HG03095 (cell line): ENCODE measurements around the gene EREG.
A peak's percentile ranks its signal among the peaks of the same experiment; 100 is the strongest.
"Not testable (repeated sequence)": the region's sequence is repeated elsewhere in the genome, so short reads cannot be mapped to it uniquely, and the experiment has no call there.

Experiments used
- ATAC-seq: cut with Tn5 transposase; IDR thresholded peaks from one replicate; pipeline ENCODE4 v1.9.1; 2021; ENCODE audit warnings: moderate library complexity; ENCODE audit not compliant: unreplicated experiment

Gene EREG

DNA sequence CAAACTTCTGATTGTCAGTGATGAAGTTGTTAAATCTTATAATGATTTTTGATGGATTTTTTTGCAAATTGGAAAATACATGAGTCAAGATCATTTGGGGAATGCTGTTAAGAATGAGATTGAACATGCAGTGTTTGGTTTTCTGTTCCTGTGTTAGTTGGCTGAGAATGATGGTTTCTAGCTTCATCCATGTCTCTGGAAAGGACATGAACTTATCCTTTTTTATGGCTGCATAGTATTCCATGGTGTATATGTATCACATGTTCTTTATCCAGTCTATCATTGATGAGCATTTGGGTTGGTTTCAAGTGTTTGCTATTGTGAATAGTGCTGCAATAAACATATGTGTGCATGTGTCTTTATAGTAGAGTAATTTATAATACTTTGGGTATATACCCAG is 24.5 kb upstream of the EREG start:
- not testable (repeated sequence) for ATAC-seq

GRCh38 chr4:74344031-74344430 is 20.9 kb upstream of the EREG start:
- no peak for ATAC-seq

DNA sequence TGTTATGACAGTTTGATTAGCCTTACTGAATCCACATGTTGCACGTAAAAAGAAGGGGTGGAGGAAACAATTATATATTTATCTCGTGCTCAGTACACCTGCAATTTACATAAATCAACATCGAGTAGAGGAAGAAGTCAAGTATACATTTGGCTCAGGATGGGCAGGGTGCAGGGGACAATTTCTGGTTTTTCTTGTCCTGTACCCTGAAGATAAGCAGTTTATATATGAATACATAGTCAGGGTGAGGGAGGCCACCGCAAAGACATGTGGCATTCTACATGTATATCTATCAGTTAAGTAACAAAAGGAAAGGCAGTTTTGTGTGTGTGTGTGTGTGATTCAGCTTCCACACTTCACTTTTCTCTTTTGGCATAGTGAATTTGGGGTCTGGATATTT is 11.1 kb upstream of the EREG start:
- ATAC-seq, result no peak

- ATAC-seq, result no peak
Measured at GRCh38 chr4:74357965-74358364, 7.0 kb upstream of the EREG start.

DNA sequence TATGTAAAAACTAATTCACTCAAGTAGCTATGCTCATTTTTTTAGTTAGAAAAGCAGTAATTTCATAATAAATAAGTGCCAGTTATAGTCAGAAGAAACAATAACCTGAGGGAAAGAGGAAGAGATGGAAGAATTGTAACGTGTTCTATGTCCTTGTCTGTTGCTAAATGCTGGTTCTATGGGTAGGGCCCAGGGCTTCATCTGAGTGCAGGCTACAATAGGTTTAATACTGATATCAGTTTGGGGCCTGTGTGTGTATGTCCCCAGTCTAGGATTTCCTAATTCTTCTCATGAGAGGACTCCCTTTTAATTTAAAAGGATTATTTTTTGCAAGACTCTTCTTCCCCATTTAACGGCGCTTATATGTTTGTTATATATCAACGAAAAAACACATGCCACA is 3.3 kb upstream of the EREG start:
- no peak for ATAC-seq

- ATAC-seq, result no peak
Measured at GRCh38 chr4:74362347-74362746, 2.6 kb upstream of the EREG start.

- no peak for ATAC-seq
Measured at GRCh38 chr4:74364256-74364651, 691 bp upstream of the EREG start.

GRCh38 chr4:74365761-74366160 is 816 bp downstream of the EREG start:
- ATAC-seq, result no peak

DNA sequence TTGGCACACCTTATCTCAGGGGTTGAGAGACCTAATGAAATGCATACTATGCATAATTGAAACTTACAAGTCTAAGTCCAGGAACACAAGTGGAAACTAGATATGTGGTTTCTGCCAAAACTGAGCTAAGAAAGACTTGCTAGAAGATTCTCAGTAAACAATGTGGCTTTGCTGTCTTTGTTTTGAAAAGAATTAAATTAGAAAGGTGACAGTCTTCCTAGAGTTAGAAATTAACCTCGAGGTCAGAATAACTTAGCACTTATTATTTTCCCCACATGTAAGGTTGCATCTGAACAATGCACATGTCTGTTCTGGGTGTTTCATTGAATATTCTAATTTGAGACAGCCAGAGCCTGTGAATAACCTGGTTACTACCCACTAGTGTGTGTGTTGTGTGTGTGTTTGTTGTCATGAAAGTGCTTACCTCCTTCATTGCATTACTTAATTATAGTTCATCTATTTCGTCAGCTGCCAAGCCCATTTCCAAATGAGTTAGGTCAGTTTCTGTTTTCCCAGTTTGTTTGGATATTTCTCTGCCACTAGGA is 1.5 kb downstream of the EREG start:
- ATAC-seq, result peak; percentile 44

GRCh38 chr4:74367656-74368290 is 2.8 kb downstream of the EREG start:
- ATAC-seq, result no peak

GRCh38 chr4:74368596-74368995 is 3.7 kb downstream of the EREG start:
- no peak for ATAC-seq

- no peak for ATAC-seq
Measured at GRCh38 chr4:74369855-74370254, 4.9 kb downstream of the EREG start.

GRCh38 chr4:74370912-74371311 is 6.0 kb downstream of the EREG start:
- ATAC-seq, result peak; percentile 69

DNA sequence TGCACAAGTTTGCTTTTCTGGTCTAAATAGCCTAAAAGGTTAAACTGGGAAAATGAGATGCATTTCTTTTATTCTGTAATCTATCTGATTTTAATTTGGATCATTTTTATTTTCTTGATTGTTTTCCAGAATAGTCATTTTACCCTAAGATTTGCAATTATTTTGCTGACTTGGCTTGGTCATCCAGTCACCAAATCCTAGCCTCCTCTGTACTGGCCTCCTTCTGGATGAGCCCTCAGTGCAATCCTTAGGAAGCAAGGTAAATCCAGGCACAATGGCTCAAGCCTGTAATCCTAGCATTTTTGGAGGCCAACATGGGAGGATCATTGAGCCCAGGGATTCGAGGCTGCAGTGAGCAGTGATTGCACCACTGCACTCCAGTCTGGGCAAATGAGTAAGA is 9.2 kb downstream of the EREG start:
- no peak for ATAC-seq

DNA sequence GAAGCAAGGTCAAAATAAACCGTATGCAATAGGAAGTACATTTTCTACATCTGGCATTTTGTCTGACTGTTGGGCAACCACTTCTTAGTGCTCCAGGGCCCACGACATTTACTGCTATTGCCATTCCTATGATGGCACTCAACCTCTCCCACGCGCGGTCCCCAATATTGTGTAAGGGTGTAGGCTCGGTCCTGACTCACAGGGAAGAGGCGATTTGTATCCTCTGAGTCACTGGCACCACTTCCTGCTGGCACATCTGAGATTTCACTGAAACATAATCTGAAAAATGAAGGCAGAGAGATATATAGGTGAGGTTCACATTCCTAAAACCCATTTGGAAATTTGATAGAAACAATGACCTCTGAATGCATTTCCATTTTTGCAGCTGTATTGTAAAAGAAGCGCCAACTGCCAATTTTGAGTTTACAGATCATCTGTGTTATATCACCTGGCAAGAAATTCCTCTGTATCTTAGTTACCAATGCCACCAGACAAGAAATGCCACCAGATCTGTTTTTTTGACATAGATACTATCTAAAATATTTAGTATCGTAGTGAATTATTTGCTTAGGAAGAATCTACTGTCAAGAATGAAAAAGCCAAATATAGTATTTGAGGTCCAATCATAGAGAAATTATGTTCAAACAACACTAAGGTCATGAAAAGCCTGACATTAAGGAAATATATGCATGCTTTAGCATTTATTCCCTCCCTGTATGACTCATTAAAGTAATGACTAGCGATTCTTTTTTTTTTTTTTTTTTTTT is 9.8 kb downstream of the EREG start:
- no peak for ATAC-seq

- ATAC-seq, result no peak
Measured at GRCh38 chr4:74375824-74376426, 11.0 kb downstream of the EREG start.

DNA sequence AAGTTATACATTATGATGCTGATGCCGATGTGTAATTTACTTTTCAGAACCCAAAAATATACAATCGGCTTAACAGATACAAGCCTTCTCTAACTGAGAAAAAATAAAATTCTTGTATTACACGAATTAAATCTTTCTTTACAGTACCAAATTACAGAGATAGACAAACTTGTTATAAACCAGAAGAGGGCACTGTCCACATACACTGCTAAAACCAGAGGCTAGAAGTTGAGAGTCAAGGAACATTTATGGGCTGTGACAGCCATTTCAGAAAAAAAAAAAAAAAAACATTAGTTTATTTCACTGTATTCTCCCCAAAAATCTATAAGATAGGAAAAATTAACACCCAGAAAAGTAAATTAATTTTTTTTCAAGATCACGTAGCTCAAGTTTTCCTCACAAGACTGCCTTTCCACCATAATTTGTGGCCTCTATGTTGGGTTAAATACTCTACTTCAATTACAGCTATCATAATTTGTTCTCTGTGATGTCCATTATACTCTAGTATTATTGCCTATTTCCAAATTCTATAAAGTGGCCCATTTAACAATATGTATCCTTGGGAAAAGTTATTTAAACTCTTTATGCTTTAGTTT is 12.0 kb downstream of the EREG start:
- peak; percentile 59 for ATAC-seq

DNA sequence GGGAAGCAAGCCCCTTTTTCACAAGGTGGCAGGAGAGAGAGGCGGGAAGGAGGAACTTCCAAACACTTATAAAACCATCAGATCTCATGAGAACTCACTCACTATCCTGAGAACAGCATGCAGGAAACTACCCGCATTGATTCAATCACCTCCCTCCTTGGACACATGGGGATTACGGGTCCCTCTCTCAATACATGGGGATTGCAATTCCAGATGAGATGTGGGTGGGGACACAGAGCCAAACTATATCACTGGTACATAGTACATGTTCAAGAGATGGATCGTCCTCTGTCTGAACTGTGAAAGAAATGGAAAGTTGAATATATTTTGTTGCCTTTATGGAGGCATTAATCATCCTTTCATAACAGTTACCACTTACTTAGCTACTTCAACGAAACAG is 12.8 kb downstream of the EREG start:
- ATAC-seq, result no peak

DNA sequence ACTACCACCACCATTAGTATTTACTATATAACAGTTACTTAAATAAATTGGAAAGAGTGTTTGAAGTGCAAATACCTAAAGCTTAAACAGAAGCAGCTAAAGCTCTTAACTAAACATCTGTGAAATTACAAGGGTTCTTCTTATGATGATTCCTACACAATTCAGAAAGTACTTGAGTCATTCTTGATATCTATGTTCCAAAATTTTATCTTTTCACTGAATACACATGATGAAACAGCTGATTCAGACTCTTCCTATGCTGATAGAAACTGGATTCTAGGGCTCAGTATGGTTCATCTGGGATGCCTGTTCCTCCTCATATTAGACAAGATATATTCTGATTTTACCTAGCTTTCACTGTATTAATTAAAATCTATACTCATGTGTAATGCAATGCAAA is 13.6 kb downstream of the EREG start:
- no peak for ATAC-seq

GRCh38 chr4:74379912-74380311 is 15.0 kb downstream of the EREG start:
- no peak for ATAC-seq

GRCh38 chr4:74385386-74385785 is 20.4 kb downstream of the EREG start:
- no peak for ATAC-seq

- no peak for ATAC-seq
Measured at GRCh38 chr4:74386159-74386558, 21.2 kb downstream of the EREG start.
